Trophoblast cell (in vitro differentiated cells and primary cell): ENCODE data around the gene KCNIP2.

Experiments
- DNase-seq, 2 donors: peaks; one replicate each; pipeline ENCODE4 v3.0.0-alpha.2; 2016
- H2AFZ ChIP-seq: 2 replicates; pipeline ENCODE4 v1.6.1; 2013; ENCODE audit warnings: low read length, moderate library complexity, mild to moderate bottlenecking; ENCODE audit not compliant: insufficient read depth, poor library complexity
- H2AK5ac ChIP-seq: 2 replicates; pipeline ENCODE4 v1.6.1; 2013; ENCODE audit warnings: mild to moderate bottlenecking, low read length
- H2BK120ac ChIP-seq: 2 replicates; pipeline ENCODE4 v1.6.1; 2013; ENCODE audit warnings: low read length, mild to moderate bottlenecking, moderate library complexity; ENCODE audit not compliant: insufficient read depth, poor library complexity
- H2BK12ac ChIP-seq: 2 replicates; pipeline ENCODE4 v1.6.1; 2013; ENCODE audit warnings: mild to moderate bottlenecking, low read length, moderate library complexity
- H2BK5ac ChIP-seq: 2 replicates; pipeline ENCODE4 v1.6.1; 2013; ENCODE audit warnings: low read length, low read depth, moderate library complexity, mild to moderate bottlenecking; ENCODE audit not compliant: poor library complexity
- H3K14ac ChIP-seq: 2 replicates; pipeline ENCODE4 v1.6.1; 2013; ENCODE audit warnings: mild to moderate bottlenecking, low read length
- H3K18ac ChIP-seq: 2 replicates; pipeline ENCODE4 v1.6.1; 2013; ENCODE audit warnings: mild to moderate bottlenecking, low read length
- H3K23ac ChIP-seq: 2 replicates; pipeline ENCODE4 v1.6.1; 2013; ENCODE audit warnings: low read length
- H3K27ac ChIP-seq: 2 replicates; pipeline ENCODE4 v1.5.1; 2013; ENCODE audit warnings: low read depth, mild to moderate bottlenecking, inconsistent platforms, low read length, moderate library complexity
- H3K27me3 ChIP-seq: 2 replicates; pipeline ENCODE4 v1.6.1; 2013; ENCODE audit warnings: inconsistent platforms, mild to moderate bottlenecking, low read length, moderate library complexity; ENCODE audit not compliant: insufficient read depth
- H3K36me3 ChIP-seq, 2 experiments: 1 replicate in 1 of 2; 2 replicates in 1 of 2; pipeline ENCODE4 v1.6.1; 2013; ENCODE audit warnings: low read length in 2 of 2, mild to moderate bottlenecking in 2 of 2, moderate library complexity in 1 of 2; ENCODE audit not compliant: insufficient read depth in 2 of 2, control insufficient read depth in 1 of 2
- H3K4ac ChIP-seq: 2 replicates; pipeline ENCODE4 v1.6.1; 2013; ENCODE audit warnings: low read depth, mild to moderate bottlenecking, low read length, moderate library complexity
- H3K4me1 ChIP-seq, 2 experiments: 1 replicate in 1 of 2; 2 replicates in 1 of 2; pipeline ENCODE4 v1.6.1; 2013; ENCODE audit warnings: low read length in 2 of 2, mild to moderate bottlenecking in 2 of 2, moderate library complexity in 1 of 2; ENCODE audit not compliant: insufficient read depth in 2 of 2, control insufficient read depth in 1 of 2
- H3K4me2 ChIP-seq: 2 replicates; pipeline ENCODE4 v1.6.1; 2013; ENCODE audit warnings: inconsistent platforms, mild to moderate bottlenecking, low read length, moderate library complexity
- H3K4me3 ChIP-seq: 2 replicates; pipeline ENCODE4 v1.5.1; 2013; ENCODE audit warnings: mild to moderate bottlenecking, low read depth, low read length, inconsistent platforms
- H3K79me1 ChIP-seq: one replicate; pipeline ENCODE4 v1.6.1; 2013; ENCODE audit warnings: low read length
- H3K79me2 ChIP-seq: 2 replicates; pipeline ENCODE4 v1.6.1; 2013; ENCODE audit warnings: low read length, mild to moderate bottlenecking; ENCODE audit not compliant: control insufficient read depth, insufficient read depth, poor library complexity
- H3K9ac ChIP-seq: 2 replicates; pipeline ENCODE4 v1.6.1; 2013; ENCODE audit warnings: mild to moderate bottlenecking, low read length
- H3K9me3 ChIP-seq: 2 replicates; pipeline ENCODE4 v1.6.1; 2013; ENCODE audit warnings: low read depth, mild to moderate bottlenecking, control low read depth, inconsistent platforms, low read length; ENCODE audit not compliant: insufficient read depth
- H4K12ac ChIP-seq: 2 replicates; pipeline ENCODE4 v1.6.1; 2013; ENCODE audit warnings: low read depth, mild to moderate bottlenecking, low read length, moderate library complexity
- H4K8ac ChIP-seq: 2 replicates; pipeline ENCODE4 v1.6.1; 2013; ENCODE audit warnings: low read depth, mild to moderate bottlenecking, low read length, moderate library complexity
- H4K91ac ChIP-seq: one replicate; pipeline ENCODE4 v1.6.1; 2013; ENCODE audit warnings: low read depth, mild to moderate bottlenecking, low read length, moderate library complexity
- WGBS: extraction: QIAGEN DNeasy Blood & Tissue Kit; methylation state at CpG from one replicate; pipeline ENCODE4 v1.1.7; 2013; ENCODE audit warnings: missing lambda C conversion rate; ENCODE audit not compliant: insufficient read length, insufficient coverage; ENCODE audit errors: extremely low coverage; 5-methylcytosine and 5-hydroxymethylcytosine counted together

KCNIP2 gene

DNA sequence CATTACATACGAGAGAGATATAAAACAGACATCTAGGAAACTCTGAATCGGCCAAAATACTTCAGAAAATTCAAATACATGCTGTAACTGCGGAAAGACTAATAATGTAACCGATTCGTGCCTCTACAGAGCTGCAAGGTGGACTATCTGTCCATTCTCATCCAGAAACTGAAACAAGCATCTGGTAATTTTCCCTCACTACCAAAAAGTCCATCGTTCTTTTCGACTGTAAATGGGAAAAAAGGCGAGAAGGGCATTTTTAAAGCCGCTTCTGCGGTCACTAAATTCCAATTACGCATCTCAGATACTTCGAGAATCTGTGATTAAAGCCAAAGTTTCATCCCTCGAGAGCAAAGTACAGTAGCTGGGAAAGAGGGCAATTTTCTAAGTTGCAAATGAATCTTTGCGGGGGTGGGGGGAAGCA lies 26.7 kb downstream of the KCNIP2 start:
- no peak overlapping the region for H4K8ac ChIP-seq
- no peak for DNase-seq
- H4K12ac ChIP-seq: no peak overlapping the region
- no peaks in the 10 kb centered on the region for H3K9me3 ChIP-seq
- H3K4me1 ChIP-seq: peaks cover 5 to 7% of the 10 kb centered on the region in 2 experiments
- H3K36me3 ChIP-seq: peaks cover 5 to 7% of the 10 kb centered on the region in 2 experiments
- no peaks in the 10 kb centered on the region for H3K27me3 ChIP-seq
- no peak overlapping the region for H3K14ac ChIP-seq
- H4K91ac ChIP-seq: no peak overlapping the region
- H3K4me3 ChIP-seq: peak overlapping the region; percentile 95
- no peak overlapping the region for H3K23ac ChIP-seq
- peak overlapping the region; percentile 77 for H3K4me2 ChIP-seq
- no peak overlapping the region for H2AK5ac ChIP-seq
- peak overlapping the region; percentile 98 for H3K9ac ChIP-seq
- H3K4ac ChIP-seq: peak overlapping the region; percentile 99
- H3K18ac ChIP-seq: no peak overlapping the region
- no peak overlapping the region for H2AFZ ChIP-seq
- no peak overlapping the region for H3K27ac ChIP-seq
- H2BK120ac ChIP-seq: no peak overlapping the region
- no peak overlapping the region for H2BK12ac ChIP-seq
- H3K79me2 ChIP-seq: peaks cover 23% of the 10 kb centered on the region
- no CpG with 5 or more reads among the region's 14 CpGs for WGBS
- H3K79me1 ChIP-seq: peaks cover 14% of the 10 kb centered on the region
- H2BK5ac ChIP-seq: no peak overlapping the region

DNA sequence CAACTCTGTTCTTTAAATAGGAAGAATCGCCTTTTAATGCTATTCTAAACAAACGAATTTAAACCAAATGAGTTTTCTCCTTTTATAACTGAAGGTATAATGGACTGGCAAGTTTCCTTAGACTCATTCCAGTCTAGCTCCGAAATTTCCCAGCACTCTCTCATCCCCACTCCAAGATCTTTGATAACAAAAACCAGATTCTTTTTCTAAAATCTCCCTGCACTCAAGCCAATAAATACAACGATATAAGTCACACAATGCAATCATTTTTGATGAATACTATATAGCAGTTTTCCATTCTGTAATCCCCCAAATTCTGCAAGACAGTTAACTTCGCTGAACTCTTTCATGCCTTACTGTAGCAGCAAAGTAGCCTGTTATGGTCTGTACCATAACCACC lies 27.2 kb downstream of the KCNIP2 start:
- H3K9ac ChIP-seq: no peak overlapping the region
- no peak overlapping the region for H4K8ac ChIP-seq
- H3K36me3 ChIP-seq: peaks cover 7 to 8% of the 10 kb centered on the region in 2 experiments
- no CpG with 5 or more reads among the region's 5 CpGs for WGBS
- no peak overlapping the region for H3K14ac ChIP-seq
- H3K4me3 ChIP-seq: no peak overlapping the region
- no peak overlapping the region for H2AK5ac ChIP-seq
- H3K4ac ChIP-seq: peak overlapping the region; percentile 73
- H3K27ac ChIP-seq: no peak overlapping the region
- peak overlapping the region; percentile 77 for H3K4me2 ChIP-seq
- no peak overlapping the region for H4K12ac ChIP-seq
- DNase-seq: no peak
- H3K23ac ChIP-seq: no peak overlapping the region
- H4K91ac ChIP-seq: no peak overlapping the region
- peaks cover 14% of the 10 kb centered on the region for H3K79me1 ChIP-seq
- H2BK120ac ChIP-seq: no peak overlapping the region
- H3K18ac ChIP-seq: no peak overlapping the region
- no peak overlapping the region for H2BK5ac ChIP-seq
- no peak overlapping the region for H2BK12ac ChIP-seq
- no peak overlapping the region for H2AFZ ChIP-seq
- no peaks in the 10 kb centered on the region for H3K9me3 ChIP-seq
- H3K79me2 ChIP-seq: peaks cover 23% of the 10 kb centered on the region
- H3K4me1 ChIP-seq: peaks cover 5 to 7% of the 10 kb centered on the region in 2 experiments
- H3K27me3 ChIP-seq: no peaks in the 10 kb centered on the region

DNA sequence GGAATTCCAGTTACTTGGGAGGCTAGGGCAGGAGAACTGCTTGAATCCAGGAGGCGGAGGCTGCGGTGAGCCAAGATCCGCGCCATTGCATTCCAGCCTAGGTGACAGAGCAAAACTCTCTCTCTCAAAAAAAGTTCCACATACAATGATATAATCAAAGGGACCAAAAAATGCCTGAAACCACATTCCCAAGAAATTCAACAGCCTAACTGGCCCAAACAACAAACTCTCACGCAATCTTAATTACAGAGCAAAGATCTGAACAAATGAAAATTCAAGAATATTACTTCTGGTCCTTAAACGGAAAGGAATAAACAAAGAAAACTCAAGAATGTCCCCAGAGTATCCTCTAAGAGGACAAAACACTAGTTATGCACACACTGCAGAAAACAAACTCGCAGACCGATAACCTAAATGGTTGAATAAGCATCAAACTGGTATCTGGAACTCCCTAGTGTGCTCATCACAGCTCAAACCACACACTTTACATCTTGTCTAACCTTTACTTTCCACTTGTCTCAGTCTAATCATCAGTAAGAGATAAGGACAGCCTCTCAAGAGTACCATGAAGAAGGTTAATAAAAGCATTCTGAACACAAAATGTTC lies 29.0 kb downstream of the KCNIP2 start:
- DNase-seq: peak; percentile 62 to 82
- H2AK5ac ChIP-seq: no peak overlapping the region
- H2BK120ac ChIP-seq: no peak overlapping the region
- H3K14ac ChIP-seq: no peak overlapping the region
- H3K27ac ChIP-seq: no peak overlapping the region
- H2BK12ac ChIP-seq: no peak overlapping the region
- no peak overlapping the region for H2BK5ac ChIP-seq
- H3K4me3 ChIP-seq: no peak overlapping the region
- H3K23ac ChIP-seq: no peak overlapping the region
- H3K18ac ChIP-seq: no peak overlapping the region
- H3K4me2 ChIP-seq: no peak overlapping the region
- no peak overlapping the region for H3K9ac ChIP-seq
- H3K9me3 ChIP-seq: no peaks in the 10 kb centered on the region
- peaks cover 15 to 16% of the 10 kb centered on the region in 2 experiments for H3K36me3 ChIP-seq
- H3K4me1 ChIP-seq: peaks cover 5 to 7% of the 10 kb centered on the region in 2 experiments
- H4K91ac ChIP-seq: no peak overlapping the region
- no peak overlapping the region for H4K8ac ChIP-seq
- whole genome bisulfite sequencing: no CpG with 5 or more reads among the region's 8 CpGs
- H3K79me2 ChIP-seq: peaks cover 23% of the 10 kb centered on the region
- peaks cover 14% of the 10 kb centered on the region for H3K79me1 ChIP-seq
- no peaks in the 10 kb centered on the region for H3K27me3 ChIP-seq
- H2AFZ ChIP-seq: no peak overlapping the region
- H3K4ac ChIP-seq: peak overlapping the region; percentile 67
- no peak overlapping the region for H4K12ac ChIP-seq

DNA sequence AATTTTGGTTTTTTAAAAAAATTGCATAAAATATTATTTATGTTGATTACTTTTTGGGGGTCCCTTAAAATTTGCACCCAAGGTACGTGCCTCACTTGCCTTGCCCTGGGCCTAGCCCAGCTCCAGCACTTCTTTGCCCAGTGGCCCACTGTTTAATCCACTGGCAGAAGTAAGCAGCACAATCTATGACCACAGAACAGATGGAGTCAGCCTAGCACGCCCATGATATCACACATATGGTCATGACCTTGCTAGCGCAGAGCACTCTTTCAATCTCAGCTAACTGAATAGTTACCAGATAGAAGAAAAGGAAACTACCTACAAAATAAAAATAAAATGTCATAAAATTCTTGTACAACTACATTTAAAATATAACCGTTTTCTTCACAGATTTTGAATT lies 31.0 kb downstream of the KCNIP2 start:
- WGBS: no CpG with 5 or more reads among the region's 4 CpGs
- DNase-seq: no peak
- no peak overlapping the region for H4K91ac ChIP-seq

More for the DNA sequence above, 31.0 kb downstream of the KCNIP2 start:
- H3K14ac ChIP-seq: no peak overlapping the region
- H3K27ac ChIP-seq: no peak overlapping the region
- H3K9ac ChIP-seq: no peak overlapping the region
- H2BK12ac ChIP-seq: no peak overlapping the region
- H3K18ac ChIP-seq: peak overlapping the region; percentile 45
- H3K4me2 ChIP-seq: no peak overlapping the region
- H3K79me1 ChIP-seq: peaks cover 3% of the 10 kb centered on the region
- no peak overlapping the region for H3K23ac ChIP-seq
- H2AK5ac ChIP-seq: no peak overlapping the region
- H2AFZ ChIP-seq: no peak overlapping the region
- no peaks in the 10 kb centered on the region for H3K9me3 ChIP-seq
- no peak overlapping the region for H2BK120ac ChIP-seq
- no peak overlapping the region for H2BK5ac ChIP-seq
- no peak overlapping the region for H4K8ac ChIP-seq
- peaks cover 14% of the 10 kb centered on the region for H3K79me2 ChIP-seq
- no peaks in the 10 kb centered on the region for H3K27me3 ChIP-seq
- peaks cover 23 to 24% of the 10 kb centered on the region in 2 experiments for H3K36me3 ChIP-seq
- H3K4ac ChIP-seq: peak overlapping the region; percentile 89
- no peak overlapping the region for H4K12ac ChIP-seq
- peaks cover 0 to 3% of the 10 kb centered on the region in 2 experiments for H3K4me1 ChIP-seq
- H3K4me3 ChIP-seq: no peak overlapping the region
